ENCODE results near the gene ECE2.

ECE2 gene

DNA sequence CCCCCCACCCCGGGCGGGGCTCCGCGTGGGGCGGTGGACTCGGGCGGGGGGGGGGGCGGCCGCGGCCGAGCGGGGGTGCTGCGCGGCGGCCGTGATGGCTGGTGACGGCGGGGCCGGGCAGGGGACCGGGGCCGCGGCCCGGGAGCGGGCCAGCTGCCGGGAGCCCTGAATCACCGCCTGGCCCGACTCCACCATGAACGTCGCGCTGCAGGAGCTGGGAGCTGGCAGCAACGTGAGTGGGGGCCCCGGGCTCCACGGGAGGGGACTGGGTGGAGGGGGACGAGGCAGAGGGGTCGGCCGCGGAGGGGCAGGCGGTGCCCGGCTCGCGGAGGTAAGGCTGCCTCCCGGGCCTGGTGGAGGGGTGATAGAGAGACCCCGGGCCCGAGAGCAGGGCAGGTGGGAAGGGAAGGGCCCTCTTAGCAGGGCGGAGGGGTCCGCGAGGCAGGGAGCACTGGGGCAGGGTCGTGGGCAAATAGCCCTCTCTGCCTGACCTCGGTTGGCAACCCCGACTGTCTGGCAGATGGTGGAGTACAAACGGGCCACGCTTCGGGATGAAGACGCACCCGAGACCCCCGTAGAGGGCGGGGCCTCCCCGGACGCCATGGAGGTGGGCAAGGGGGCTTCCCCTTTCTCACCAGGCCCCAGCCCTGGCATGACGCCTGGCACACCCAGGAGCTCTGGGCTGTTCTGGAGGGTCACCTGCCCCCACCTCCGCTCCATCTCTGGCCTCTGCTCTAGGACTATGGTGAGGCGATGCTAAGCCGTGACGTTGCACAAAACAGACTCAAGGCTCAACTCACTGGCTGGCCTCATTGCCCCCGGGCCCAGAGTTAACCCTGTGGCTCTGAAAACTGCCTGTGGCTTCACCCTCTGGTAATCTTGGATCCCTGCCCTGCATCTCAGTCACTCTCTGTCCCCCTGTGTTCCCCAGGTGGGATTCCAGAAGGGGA lies at the start of gene ECE2:
ECE2 (plus strand) TSS at position 62 of the 950 bp plus-strand sequence; CDS start at position 194, 132 bp downstream.
- DNase-seq (ENCODE audit: low read depth): no peak

DNA sequence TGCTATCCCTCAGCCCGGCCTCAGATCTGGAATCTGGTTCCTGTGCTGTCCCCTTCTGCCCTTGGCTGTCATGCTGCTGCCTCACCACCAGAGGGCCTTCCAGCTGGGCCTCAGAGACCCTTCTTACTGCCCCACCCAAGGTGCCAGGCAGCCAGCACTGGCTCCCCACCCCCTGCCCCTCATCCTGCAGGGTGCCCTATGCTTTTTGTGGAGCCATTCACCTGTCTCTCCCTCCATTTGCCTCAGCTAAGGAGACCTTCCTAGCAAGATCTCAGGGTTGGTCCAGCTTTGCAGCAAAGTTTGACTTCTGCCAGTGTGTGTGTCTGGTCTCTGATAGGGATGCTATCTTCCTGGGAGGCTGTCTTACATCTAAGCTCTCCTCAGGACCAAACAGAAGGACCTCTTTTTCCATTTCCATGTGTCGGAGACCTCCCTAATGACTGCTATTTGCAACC lies 48.3 kb upstream of the ECE2 start:
- DNase-seq (ENCODE audit: low read depth): peak; percentile 49

DNA sequence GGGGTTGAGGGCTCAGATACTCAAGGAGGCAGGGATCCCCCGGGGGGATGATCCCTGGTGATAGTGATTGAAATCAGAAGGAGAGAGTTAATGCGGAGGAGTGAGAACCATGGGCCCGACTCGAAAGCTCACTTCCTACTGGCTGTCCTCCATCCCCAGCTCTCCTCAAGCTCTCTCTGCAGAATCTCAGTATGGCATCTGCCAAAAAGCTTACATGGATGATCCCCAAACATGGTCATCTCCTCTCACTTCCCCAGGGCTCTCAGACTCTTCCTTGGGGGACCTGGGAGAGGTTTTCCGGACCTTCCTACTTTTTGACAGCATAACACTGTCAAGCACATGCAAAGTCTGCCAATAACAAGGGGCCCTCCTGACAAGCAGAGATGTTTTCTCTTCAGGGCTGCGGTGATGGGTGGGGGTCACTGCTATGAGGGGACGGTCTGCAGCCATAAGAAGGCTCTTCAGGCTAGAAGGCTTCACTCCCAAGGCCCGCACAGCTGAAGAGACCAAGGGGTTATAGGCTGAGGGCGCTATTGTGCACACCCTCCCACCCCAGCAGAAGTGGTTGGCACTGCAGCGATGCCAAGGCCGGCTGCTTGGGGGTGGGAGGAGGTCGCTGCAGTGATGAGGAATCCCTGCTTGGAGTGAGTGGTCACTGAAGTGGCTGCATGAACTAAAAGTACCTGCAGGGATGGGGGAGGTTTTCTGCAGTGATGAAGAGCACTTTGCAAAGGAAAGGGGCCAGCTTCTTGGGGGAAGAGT lies 47.3 kb upstream of the ECE2 start:
- DNase-seq (ENCODE audit: low read depth): no peak

- peak; percentile 50 for DNase-seq (ENCODE audit: low read depth)
Observed at GRCh38 chr3:184229394-184230080, 46.3 kb upstream of the ECE2 start, which contains the start of gene VWA5B2. VWA5B2 (plus strand) TSS chr3:184229585; CDS start chr3:184230529, 944 bp downstream.

- DNase-seq (ENCODE audit: low read depth): no peak
Observed at GRCh38 chr3:184230081-184230602, 45.7 kb upstream of the ECE2 start.

- DNase-seq (ENCODE audit: low read depth): no peak
Observed at GRCh38 chr3:184230603-184231528, 45.0 kb upstream of the ECE2 start.

GRCh38 chr3:184231671-184232070 lies 44.2 kb upstream of the ECE2 start:
- DNase-seq (ENCODE audit: low read depth): no peak

- no peak for DNase-seq (ENCODE audit: low read depth)
Observed at GRCh38 chr3:184233127-184233843, 42.5 kb upstream of the ECE2 start.

DNA sequence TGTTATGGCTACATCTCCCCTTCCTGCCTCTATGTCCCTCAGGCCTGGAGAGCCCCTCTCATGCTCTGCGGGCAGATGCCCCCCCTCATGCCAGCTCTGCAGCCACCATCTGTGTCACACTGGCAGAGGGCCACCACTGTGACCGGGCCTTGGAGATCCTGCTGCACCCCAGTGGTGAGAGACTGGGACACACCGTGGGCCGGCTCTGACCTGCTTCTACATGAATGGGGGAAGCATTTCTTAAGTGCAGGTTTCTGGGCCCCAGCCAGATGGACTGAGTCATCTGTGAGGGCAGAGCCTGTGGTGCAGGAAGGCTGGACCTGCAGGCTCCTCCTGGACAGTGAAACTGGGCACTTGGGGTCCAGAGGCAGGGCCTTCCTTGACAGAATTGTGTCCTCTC lies 41.6 kb upstream of the ECE2 start:
- DNase-seq (ENCODE audit: low read depth): no peak

DNA sequence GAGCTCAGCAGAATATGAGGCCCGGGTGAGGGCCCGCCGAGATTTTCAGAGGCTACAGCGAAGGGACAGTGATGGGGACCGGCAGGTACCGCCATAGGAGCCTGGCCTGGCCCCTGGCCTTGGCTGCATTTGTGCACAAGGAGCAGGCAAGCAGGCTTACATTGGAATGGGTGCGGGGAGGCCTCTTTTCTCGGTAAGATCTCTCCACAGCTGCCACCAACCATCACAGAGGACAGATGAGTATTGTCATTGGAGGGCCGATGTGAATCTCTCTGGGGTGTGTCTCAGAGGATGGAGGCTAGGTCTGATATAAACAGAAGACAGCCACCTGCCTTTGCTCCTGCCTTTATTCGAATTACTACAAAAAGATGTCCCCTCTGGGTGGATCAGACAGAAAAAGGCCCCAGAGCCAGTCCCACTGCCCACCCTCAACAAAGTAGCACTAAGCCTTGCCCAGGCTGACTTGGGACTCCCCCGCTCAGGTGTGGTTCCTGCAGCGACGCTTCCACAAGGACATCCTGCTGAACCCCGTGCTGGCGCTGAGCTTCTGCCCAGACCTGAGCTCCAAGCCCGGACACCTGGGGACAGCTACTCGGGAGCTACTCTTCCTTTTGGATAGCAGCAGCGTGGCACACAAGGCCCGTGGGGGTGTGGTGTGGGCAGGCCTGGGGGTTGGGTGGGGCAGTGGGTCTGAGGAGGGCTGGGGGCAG lies 41.0 kb upstream of the ECE2 start:
- DNase-seq (ENCODE audit: low read depth): no peak

- no peak for DNase-seq (ENCODE audit: low read depth)
Observed at GRCh38 chr3:184235381-184236032, 40.3 kb upstream of the ECE2 start.

- DNase-seq (ENCODE audit: low read depth): no peak
Observed at GRCh38 chr3:184236033-184236410, 39.8 kb upstream of the ECE2 start.

DNA sequence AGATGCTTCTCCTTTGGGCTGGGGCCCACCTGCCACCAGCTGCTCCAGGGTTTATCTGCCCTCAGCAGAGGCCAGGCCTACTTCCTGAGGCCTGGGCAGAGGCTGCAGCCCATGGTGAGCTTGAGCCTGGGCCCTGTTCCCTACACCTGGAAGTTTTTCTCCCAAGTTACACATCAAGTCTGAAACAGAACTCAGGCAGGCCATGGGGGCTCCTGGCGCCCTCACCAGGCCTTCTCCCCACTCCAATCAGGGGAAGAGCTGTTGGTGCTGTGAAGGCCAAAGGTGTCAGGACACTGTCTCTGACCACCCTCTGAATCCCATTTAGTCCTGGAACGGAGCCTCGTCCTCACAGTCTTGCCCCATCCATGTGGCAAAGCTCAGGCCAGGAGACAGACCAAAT lies 39.2 kb upstream of the ECE2 start:
- no peak for DNase-seq (ENCODE audit: low read depth)

DNA sequence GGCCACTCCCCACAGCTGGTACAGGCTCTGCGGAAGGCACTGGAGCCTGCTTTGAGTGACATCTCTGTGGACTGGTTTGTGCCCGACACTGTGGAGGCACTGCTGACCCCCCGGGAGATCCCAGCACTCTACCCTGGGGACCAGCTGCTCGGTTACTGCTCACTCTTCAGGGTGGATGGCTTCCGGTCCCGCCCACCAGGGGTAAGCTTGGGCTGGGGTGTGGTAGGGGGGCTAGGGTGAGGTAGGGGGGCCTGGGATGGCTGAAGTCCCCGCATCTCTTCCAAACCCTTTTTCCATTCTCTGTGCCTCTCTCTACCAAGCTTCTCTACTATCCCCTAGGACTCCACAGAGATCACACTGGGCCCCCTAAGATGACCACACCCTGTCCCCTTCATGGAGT lies 38.6 kb upstream of the ECE2 start:
- no peak for DNase-seq (ENCODE audit: low read depth)

- DNase-seq (ENCODE audit: low read depth): no peak
Observed at GRCh38 chr3:184237807-184238206, 38.0 kb upstream of the ECE2 start.

GRCh38 chr3:184238246-184238818 lies 37.5 kb upstream of the ECE2 start:
- no peak for DNase-seq (ENCODE audit: low read depth)

- DNase-seq (ENCODE audit: low read depth): no peak
Observed at GRCh38 chr3:184239221-184239620, 36.6 kb upstream of the ECE2 start.

- no peak for DNase-seq (ENCODE audit: low read depth)
Observed at GRCh38 chr3:184239708-184240107, 36.1 kb upstream of the ECE2 start.
